ELR (cell line): ENCODE results near the gene TRIM71.
"Not testable (repeated sequence)": the region's sequence is repeated elsewhere in the genome, so short reads cannot be mapped to it uniquely, and the experiment has no call there.

Experiments
- DNase-seq: peaks from one replicate; pipeline ENCODE4 v3.0.0-alpha.2; 2015; ENCODE audit warnings: low read depth

Gene TRIM71

DNA sequence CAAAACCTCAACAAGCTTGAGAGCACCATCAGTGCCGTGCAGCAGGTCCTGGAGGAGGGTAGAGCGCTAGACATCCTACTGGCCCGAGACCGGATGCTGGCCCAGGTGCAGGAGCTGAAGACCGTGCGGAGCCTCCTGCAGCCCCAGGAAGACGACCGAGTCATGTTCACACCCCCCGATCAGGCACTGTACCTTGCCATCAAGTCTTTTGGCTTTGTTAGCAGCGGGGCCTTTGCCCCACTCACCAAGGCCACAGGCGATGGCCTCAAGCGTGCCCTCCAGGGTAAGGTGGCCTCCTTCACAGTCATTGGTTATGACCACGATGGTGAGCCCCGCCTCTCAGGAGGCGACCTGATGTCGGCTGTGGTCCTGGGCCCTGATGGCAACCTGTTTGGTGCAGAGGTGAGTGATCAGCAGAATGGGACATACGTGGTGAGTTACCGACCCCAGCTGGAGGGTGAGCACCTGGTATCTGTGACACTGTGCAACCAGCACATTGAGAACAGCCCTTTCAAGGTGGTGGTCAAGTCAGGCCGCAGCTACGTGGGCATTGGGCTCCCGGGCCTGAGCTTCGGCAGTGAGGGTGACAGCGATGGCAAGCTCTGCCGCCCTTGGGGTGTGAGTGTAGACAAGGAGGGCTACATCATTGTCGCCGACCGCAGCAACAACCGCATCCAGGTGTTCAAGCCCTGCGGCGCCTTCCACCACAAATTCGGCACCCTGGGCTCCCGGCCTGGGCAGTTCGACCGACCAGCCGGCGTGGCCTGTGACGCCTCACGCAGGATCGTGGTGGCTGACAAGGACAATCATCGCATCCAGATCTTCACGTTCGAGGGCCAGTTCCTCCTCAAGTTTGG lies 72.9 kb downstream of the TRIM71 start:
- DNase-seq: no peak

DNA sequence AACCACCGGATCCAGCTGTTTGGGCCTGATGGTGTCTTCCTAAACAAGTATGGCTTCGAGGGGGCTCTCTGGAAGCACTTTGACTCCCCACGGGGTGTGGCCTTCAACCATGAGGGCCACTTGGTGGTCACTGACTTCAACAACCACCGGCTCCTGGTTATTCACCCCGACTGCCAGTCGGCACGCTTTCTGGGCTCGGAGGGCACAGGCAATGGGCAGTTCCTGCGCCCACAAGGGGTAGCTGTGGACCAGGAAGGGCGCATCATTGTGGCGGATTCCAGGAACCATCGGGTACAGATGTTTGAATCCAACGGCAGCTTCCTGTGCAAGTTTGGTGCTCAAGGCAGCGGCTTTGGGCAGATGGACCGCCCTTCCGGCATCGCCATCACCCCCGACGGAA lies 73.6 kb downstream of the TRIM71 start:
- no peak for DNase-seq

DNA sequence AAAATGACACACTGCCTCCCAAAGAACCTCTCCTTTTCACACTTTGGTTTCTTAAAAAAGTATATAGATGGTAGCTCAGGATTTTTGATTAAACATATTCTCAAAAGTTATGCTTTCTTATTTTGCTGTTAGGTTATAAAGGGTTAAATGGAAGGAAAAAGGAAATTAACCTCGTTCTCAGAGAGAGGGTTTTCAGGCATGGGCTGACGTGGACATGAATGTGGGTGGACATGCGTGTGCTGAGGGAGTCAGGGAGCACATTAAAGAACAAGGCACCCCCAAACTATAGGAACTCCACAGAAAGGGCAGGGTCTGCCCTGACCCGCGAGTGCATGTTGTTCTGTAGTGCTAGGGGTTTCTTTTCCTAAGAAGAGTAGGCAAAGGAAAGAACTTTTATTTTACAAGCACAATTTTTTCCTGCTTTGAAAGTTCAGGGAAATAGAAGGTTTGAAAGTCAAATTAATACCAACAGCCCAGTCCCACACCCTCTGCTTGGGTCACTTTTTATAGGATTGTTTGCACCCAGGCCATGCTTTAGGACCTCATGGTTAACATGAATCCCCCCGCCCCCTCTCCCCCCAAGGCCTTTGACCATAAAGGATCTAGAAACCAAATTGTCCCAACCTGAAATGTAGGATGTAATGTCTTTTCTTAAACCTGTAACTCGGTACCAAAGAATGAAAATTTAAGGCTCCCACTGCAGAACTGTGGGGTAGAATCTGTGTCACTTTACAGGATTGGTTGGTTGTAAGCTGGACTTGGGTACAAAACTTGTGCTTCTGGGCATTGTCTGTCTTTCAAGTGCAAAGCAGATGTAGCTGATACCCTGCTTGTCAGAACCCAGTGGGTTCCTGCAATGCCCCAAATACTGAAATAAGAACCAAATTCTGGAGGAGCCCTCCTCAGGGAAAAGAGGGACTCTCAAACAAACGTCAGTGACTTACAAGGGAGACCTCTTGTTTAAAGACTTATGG lies 75.1 kb downstream of the TRIM71 start:
- no peak for DNase-seq

DNA sequence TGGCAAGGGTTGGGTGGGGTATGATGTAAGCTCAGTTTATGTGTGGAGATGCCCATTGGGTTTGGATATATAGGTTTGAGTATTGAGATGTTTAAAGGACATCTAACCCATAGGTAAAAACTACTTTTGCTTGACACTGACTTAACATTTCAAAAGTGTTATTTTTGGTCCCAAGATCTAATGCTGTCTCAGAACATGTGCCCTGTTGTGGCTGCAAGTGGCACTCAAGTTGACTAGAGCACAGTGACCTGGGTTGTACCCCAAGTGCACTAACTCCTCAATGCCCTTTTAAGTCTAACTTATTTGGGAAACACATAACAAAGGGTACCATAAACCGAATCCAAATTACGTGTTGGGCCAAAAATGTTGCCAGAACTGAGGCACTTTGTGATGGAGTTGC lies 77.2 kb downstream of the TRIM71 start:
- no peak for DNase-seq

DNA sequence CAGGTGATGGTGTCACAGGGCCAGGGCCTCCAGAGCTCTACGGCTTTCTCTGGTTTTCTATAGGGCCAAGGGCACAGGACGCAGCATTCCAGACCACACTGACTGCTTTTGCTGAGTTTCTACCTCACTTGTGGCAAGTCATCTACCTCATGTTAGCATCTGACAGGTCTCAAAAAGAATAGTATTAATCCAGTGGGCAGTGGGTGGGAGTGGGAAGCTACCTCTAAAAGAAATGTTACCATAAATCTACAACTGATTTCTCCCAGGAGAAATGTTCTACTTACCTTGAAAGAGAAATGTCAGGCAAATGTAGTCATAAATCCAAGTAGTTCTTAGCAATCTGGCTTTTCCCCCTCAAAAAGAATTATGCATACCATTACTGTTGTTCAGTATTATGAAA lies 77.9 kb downstream of the TRIM71 start:
- no peak for DNase-seq

DNA sequence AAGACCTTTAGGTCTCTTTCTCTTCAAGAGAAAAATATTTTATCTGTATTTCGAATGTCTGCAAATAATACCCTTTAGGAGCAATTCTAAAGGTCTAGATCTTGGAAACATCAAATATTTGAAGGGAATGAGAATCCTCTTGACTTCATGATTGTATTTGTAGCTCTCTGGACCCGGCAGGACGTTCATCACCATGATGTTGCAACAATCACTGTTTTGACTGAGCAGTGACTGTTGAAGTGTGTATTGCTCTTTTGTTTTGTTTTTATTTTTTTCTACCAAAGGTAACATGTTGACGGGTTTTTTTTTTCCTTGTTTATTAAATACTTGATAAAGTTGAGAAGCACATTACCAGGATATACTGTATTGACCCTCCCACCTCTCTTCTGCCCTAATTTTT lies 78.3 kb downstream of the TRIM71 start:
- DNase-seq: no peak

DNA sequence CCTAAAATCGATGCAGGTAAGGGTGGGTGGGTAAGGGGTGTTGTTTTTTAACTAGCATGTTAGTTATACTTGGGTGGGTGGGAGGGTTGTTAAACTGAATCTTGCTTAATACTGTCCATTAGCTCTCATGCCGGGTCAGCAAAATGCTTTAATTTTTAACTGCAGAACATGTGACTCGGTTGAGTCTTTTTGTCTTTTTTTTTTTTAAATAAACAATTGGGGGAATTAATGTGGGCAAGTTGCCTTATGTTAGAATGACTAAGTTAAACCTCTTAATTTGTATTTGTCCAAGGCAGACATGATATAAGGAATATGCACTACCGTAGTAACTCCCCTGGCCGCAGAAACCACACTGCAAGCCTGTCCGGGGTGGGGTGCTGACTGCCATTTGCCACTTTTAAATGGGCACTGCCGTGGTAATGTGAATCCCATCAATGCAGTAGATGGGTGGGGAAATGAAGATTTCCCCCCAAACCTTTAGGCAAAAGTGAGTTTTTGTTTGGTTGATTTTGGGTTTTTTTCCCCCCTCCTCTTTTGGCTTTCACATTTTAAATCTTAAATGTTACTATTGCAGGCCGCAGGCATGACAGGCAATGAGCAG lies 79.3 kb downstream of the TRIM71 start:
- no peak for DNase-seq

DNA sequence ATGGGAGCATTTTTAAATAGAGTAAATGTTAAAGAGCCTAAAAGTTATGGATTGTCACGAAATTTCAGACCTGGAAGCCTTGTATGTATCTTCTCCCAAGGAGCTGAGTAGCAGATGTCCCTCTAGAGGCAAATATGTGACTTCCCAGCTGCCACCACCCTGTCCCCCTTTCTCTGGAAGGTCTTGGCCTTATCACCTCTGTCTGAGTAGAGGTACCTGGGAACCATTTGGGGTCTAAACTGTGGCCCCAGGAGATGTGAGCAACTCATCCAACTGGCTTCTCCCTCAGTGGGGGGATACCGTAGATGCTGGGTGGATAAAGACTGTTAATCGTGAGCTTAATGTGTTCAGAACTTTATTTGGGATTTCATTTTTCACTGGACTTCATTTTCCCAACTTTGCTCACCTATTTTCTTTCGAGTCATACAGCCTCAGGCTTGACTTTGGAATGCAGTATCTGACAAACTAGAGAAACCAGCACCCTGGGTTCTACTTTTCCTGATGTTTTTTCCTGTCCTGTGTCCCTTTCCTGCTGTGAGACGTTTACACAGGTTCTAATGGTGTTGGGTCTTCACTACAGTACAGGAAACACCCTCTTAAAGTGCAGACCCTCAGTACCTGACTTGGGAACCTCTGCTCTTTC lies 80.3 kb downstream of the TRIM71 start:
- DNase-seq: no peak

DNA sequence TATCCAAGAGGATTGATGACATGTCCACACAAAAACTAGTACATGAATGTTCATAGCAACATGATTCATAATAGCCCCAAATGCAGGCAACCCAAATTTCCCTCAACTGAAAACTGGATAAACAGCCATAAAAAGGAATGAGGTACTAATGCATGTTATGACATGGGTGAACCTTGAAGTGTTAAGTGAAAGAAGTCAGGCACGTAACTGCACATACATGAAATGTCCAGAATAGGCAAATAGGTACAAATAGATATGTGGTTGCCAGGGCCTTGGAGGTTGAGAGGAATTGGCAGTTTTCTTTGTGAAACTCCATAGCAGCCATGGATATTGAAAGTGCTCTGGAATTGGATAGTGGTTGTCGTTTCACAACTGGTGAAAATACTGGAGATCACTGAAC lies 81.5 kb downstream of the TRIM71 start:
- DNase-seq: no peak

DNA sequence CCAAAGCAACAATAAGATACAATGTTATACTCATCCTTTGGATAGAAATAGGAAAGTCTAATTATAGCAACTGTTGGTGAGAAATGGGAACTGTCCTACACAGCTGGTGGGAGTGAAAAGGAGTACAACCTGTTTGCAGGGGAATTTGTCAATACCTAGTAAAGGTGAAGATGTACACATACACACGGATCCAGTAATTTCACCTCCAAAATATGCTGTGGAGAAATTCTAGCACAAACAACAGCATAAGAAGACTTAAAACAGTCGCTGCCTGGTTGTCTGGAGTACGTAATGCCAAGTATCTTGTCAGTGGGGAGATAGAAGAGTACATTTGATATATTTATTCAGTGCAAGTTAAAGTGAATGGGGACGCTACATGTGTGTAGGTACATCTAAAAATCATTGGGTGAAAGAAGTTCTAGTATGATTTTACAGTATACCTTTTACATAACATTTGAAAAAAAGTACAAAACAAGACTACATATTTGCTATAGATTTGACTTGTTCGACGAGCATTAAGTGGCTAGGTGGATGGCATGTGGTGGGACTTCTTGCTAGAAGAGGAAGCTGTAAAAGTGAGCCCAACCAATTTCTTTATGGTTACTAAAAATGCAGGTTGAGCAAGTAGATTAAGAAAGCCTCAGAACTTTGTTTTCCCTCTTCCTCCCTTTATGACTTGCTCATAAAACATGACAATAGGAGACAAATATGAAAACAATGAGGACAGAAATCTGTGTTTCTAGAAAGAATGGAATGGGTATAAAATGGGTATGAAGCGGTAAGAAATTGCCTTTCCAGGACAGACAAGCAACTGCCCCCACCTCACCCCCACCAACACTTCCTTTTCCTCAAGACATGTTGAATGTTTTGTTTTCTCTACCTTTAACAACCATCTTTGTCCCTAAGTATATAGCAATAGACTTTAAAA lies 83.5 kb downstream of the TRIM71 start:
- DNase-seq: no peak

DNA sequence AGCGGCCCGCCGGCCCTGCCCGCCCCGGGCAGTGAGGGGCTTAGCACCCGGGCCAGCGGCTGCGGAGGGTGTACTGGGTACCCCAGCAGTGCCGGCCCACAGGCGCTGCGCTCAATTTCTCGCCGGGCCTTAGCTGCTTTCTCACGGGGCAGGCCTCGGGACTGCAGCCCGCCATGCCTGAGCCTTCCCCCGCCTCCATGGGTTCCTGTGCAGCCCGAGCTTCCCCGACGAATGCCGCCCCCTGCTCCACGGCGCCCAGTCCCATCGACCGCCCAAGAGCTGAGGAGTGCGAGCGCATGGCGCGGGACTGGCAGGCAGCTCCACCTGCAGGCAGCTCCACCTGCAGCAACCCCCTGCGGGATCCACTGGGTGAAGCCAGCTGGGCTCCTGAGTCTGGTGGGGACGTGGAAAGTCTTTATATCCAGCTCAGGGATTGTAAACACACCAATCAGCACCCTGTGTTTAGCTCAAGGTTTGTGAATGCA lies 85.1 kb downstream of the TRIM71 start:
- not testable (repeated sequence) for DNase-seq

DNA sequence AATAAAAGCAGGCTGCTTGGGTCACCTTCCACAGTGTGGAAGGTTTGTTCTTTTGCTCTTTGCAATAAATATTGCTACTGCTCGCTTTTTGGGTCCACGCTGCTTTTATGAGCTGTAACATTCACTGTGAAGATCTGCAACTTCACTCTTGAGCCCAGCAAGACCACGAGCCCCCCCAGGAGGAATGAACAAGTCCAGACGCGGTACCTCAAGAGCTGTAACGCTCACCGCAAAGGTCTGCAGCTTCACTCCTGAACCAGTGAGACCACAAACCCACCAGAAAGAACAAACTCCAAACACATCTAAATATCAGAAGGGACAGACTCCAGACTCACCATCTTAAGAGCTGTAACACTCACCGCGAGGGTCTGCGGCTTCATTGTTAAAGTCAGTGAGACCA lies 86.2 kb downstream of the TRIM71 start:
- no peak for DNase-seq

DNA sequence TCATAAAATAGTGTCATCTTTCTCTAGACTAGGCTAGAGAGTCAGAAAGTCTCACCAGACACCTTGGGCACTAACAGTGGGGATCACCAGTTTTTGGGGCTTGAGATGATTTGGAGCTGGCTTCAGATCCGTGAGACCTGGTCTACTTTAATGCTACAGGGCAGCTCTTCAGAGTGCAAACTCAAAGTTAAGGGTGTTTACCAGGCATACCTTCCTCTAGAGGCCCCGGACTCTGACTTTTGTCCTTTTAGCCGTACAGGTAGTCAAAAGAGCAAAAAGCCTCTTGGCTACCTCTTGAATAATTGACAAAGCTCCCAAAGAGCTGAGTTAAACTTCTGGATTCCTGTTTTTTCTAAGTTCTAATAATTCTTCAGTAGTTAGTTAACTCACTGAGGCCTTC lies 92.2 kb downstream of the TRIM71 start:
- no peak for DNase-seq

DNA sequence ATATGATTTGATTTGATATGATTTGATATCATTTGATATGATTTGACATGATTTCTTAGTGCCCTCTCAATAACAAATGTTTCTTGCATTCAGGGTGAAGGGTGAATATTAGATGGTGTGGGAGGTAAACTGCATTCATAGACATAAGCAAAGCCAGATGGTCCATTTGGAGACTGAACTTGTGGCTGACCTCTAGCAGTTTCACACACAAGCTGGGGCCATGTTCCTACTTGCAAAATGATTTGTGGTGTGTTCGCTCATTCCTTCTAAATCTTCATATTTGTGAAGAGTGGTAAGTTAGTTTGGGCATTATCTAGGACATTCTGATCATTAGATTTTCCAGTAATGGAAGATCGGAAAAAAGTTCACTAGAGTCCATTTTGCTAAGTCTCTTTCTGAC lies 93.2 kb downstream of the TRIM71 start:
- DNase-seq: no peak

DNA sequence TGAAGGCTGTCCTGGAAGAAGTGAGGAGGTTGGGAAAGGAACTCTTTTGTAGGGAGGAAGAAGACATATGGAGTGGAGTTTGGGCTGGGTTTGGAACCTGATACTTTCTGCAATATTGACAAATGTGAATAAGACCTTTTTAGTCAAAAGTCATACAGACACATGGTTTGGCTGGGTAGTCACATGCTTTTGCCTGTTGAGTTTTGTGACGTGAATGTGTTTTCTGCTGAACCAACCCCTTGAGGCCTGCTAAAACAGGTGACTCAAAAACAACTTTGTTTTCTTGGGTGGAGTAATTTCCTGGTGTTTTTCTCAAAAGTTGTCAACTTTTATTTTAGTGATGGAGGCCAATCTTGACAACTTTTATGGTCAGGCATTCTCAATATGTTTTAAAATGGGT lies 94.2 kb downstream of the TRIM71 start:
- no peak for DNase-seq

DNA sequence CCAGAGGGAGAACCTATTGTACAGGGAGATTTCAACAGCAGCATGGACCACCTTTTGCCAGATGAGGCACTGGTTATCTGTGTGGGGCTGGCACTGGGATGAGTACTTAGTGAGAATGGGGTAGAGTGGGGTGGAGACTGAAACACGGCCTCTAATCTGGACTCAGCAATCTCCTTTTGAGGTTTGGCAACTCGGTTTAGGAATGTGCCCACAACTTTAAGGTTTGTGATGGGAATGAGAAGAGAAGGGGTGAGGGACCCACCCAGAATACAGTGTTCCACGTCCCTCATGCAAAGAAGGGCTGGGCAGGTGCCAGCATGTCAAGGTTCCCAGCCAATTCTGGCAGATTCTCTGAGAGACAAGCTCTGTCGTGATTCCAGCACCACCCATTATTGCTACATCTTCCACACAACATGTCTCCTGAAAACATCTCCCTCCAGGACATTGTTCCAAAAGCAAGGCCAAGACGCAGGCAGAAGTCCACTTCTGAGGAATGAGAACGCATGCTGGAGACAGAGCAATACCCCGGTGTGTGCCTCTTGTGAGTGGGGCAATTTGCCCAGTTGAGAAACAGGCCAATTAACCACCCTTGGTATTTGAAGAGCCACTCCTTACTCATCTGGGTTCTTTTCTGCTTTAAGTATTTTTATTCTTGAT lies 96.1 kb downstream of the TRIM71 start:
- no peak for DNase-seq

DNA sequence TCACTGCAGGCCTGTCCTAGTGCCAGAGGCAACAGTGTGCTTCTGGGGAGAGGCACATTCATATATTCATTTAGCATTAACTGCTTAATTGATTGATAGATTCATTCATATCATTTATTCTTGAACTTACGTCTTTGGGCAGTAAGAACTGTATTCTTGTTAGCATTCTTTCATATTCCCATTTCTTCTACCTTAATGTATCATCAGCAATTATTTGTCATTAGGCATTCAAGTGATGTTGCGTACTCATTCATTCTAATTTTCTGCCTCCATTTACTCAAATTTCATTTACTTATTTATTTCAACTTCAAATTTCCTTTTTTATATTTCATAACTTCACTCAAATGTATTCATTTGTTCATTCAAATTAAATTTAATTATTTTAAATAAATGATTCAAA lies 102.1 kb downstream of the TRIM71 start:
- DNase-seq: no peak

DNA sequence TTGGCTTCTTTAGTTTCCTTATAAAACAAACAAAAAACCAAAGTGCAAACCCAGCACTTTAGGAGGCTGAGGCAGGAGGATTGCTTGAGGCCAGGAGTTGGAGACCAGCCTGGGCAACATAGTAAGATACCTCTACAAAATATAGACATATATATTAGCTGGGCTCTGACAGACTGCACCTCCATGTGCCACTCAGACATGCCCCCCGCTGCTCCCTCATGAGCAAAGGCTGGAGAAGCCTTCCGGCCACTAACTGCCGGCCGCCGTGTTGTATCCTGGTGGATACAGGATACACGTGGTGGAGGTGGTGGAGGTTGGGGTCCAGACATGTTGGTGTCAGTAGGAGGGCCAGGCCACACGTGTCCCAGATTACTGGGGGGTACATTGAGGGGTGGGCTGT lies 104.3 kb downstream of the TRIM71 start:
- no peak for DNase-seq

DNA sequence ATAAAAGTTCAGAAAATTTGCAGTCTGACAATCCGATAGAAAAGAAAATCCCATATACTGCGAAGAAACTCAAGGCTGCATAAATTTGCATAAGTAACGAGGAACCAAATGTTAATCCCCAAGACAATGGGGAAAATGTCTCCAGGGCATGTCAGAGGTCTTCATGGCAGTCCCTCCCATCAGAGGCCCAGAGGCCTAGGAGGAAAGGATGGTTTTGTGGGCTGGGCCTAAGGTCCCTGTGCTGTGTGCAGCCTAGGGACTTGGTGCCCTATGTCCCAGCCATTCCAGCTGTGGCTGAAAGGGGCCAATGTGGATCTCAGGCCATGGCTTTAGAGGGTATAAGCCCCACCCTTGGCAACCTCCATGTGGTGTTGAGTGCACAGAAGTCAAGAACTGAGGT lies 112.4 kb downstream of the TRIM71 start:
- DNase-seq: no peak

DNA sequence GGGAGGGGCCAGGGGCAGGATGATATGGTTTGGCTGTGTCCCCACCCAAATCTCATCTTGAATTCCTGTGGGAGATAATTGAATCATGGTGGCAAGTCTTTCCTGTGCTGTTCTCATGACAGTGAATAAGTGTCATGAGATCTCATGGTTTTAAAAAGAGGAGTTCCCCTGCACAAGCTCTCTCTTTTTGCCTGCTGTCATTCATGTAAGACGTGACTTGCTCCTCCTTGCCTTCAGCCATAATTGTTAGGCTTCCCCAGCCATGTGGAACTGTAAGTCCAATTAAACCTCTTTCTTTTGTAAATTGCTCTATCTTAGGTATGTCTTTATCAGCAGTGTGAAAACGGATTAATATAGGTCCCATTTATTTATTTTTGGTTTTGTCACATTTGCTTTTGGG lies 113.5 kb downstream of the TRIM71 start:
- DNase-seq: not testable (repeated sequence)
